ENCODE results near the gene OR6X1. TPM values are rescaled to one million over a fixed set of nuclear protein-coding genes. Genes with fewer than 3 reads are reported as not detected.

The OR6X1 gene
- total RNA-seq: not detected in 2 replicates

GRCh38 chr11:123754101-123754568 lies at the start of gene OR6X1:
Gene OR6X1, minus strand, starts transcription at chr11:123754518. Its CDS starts 0 bp downstream, at chr11:123754518.

GRCh38 chr11:123741159-123742030 lies 12.9 kb downstream of the OR6X1 start, which contains the start of gene ZNF202:
Gene ZNF202, minus strand, starts transcription at chr11:123741660. Its CDS starts 10,772 bp downstream, at chr11:123730888.

Other genes starting within 250 kb of the OR6X1 start
- under 0.01 TPM in 1 of 2 replicates, not detected in the other for gene SCN3B, start 99.9 kb downstream of the OR6X1 start, total RNA-seq
- gene ZNF202, start 12.9 kb downstream of the OR6X1 start, total RNA-seq: 5.1 and 5.5 TPM in 2 replicates
- gene OR6M1, start 51.8 kb upstream of the OR6X1 start, total RNA-seq: not detected in 2 replicates
- not detected in 2 replicates for gene TMEM225, start 131.2 kb upstream of the OR6X1 start, total RNA-seq
- gene OR8D4, start 147.6 kb upstream of the OR6X1 start, total RNA-seq: not detected in 2 replicates
- not detected in 2 replicates for gene OR4D5, start 185.1 kb upstream of the OR6X1 start, total RNA-seq
- not detected in 2 replicates for gene OR6T1, start 189.3 kb upstream of the OR6X1 start, total RNA-seq
- not detected in 2 replicates for gene OR10S1, start 223.3 kb upstream of the OR6X1 start, total RNA-seq
- gene OR10G6, start 240.6 kb upstream of the OR6X1 start, total RNA-seq: not detected in 2 replicates